IMR-90 (cell line): ENCODE data around the gene AGAP1. TPM values are rescaled to one million over a fixed set of nuclear protein-coding genes. Genes with fewer than 3 reads are reported as not detected.

Experiments used
- ATAC-seq: fragments of 200-7000 bp; cut with Tn5 transposase; 2 replicates; pipeline ENCODE4 v1.9.1; 2020; ENCODE audit warnings: low read depth, mild to moderate bottlenecking, moderate library complexity
- BruUV-seq: library from RNA; stranded (reverse); fragments of 400-500 nt; replicated peaks from 2 replicates; lab custom pipeline; 2021; lab: Mats Ljungman, UMichigan
- CTCF ChIA-PET: fragments of 300-600 bp; formaldehyde crosslinking; extraction: SDS; loops from one replicate; lab custom pipeline; 2021; ENCODE audit warnings: antibody characterized with exemption; lab: Yijun Ruan, JAX
- POLR2A ChIA-PET: fragments of 300-600 bp; sonication (Branson Sonifier 250); formaldehyde crosslinking; loops from one replicate; lab custom pipeline; 2022; ENCODE audit warnings: antibody characterized with exemption; ENCODE audit not compliant: unreplicated experiment; lab: Charles Lee
- DNase-seq: peaks from one replicate; pipeline ENCODE4 v3.0.0; 2013
- H2AFZ ChIP-seq: replicated peaks from 2 replicates; pipeline ENCODE3; 2013; ENCODE audit warnings: low read length, mild to moderate bottlenecking; ENCODE audit not compliant: poor library complexity
- H2AK5ac ChIP-seq: 2 replicates; pipeline ENCODE4 v1.6.1; 2013; ENCODE audit warnings: low read depth, low read length, inconsistent platforms
- H2AK9ac ChIP-seq: replicated peaks from 2 replicates; pipeline ENCODE3; 2013; ENCODE audit warnings: mild to moderate bottlenecking, low read depth, low read length, moderate library complexity; ENCODE audit not compliant: poor library complexity
- H2BK120ac ChIP-seq: 2 replicates; pipeline ENCODE4 v1.6.1; 2013; ENCODE audit warnings: low read depth, low read length, inconsistent platforms
- H2BK15ac ChIP-seq: 3 replicates; pipeline ENCODE4 v1.6.1; 2013; ENCODE audit warnings: low read depth, low read length, inconsistent platforms
- H2BK20ac ChIP-seq: 2 replicates; pipeline ENCODE4 v1.6.1; 2013; ENCODE audit warnings: low read depth, mild to moderate bottlenecking, inconsistent platforms, low read length, moderate library complexity
- H2BK5ac ChIP-seq: 2 replicates; pipeline ENCODE4 v1.6.1; 2013; ENCODE audit warnings: mild to moderate bottlenecking, low read depth, low read length, inconsistent platforms; ENCODE audit not compliant: poor library complexity, severe bottlenecking
- H3K14ac ChIP-seq: replicated peaks from 2 replicates; pipeline ENCODE4 v1.6.1; 2013; ENCODE audit warnings: low read depth, low read length, inconsistent platforms
- H3K18ac ChIP-seq: 2 replicates; pipeline ENCODE4 v1.6.1; 2013; ENCODE audit warnings: low read depth, low read length, control low read depth
- H3K23ac ChIP-seq: 2 replicates; pipeline ENCODE4 v1.6.1; 2013; ENCODE audit warnings: low read depth, low read length, inconsistent platforms
- H3K27ac ChIP-seq: 2 replicates; pipeline ENCODE4 v1.5.1; 2013; ENCODE audit warnings: mild to moderate bottlenecking, control low read depth, low read length; ENCODE audit not compliant: insufficient read depth
- H3K27me3 ChIP-seq: 2 replicates; pipeline ENCODE4 v1.6.1; 2013; ENCODE audit warnings: low read length; ENCODE audit not compliant: control insufficient read depth, insufficient read depth
- H3K36me3 ChIP-seq: 2 replicates; pipeline ENCODE4 v1.6.1; 2013; ENCODE audit warnings: low read length, mixed read lengths; ENCODE audit not compliant: control insufficient read depth, insufficient read depth
- H3K4ac ChIP-seq: 2 replicates; pipeline ENCODE4 v1.6.1; 2013; ENCODE audit warnings: low read depth, low read length, inconsistent platforms
- H3K4me1 ChIP-seq: 2 replicates; pipeline ENCODE4 v1.6.1; 2013; ENCODE audit warnings: low read length, mixed read lengths; ENCODE audit not compliant: control insufficient read depth, insufficient read depth
- H3K4me2 ChIP-seq: 2 replicates; pipeline ENCODE4 v1.6.1; 2013; ENCODE audit warnings: low read depth, mild to moderate bottlenecking, control low read depth, low read length, moderate library complexity
- H3K4me3 ChIP-seq: 2 replicates; pipeline ENCODE4 v1.5.1; 2013; ENCODE audit warnings: low read depth, mild to moderate bottlenecking, control low read depth, low read length, moderate library complexity; ENCODE audit not compliant: insufficient read depth
- H3K56ac ChIP-seq: 2 replicates; pipeline ENCODE4 v1.6.1; 2013; ENCODE audit warnings: low read length, inconsistent platforms; ENCODE audit not compliant: insufficient read depth; ENCODE audit errors: extremely low read depth
- H3K79me1 ChIP-seq, 2 experiments: 2 replicates each; pipeline ENCODE4 v1.6.1; 2013; ENCODE audit warnings: low read length in 2 of 2, inconsistent platforms in 1 of 2, low read depth in 1 of 2
- H3K9ac ChIP-seq: 2 replicates; pipeline ENCODE4 v1.6.1; 2013; ENCODE audit warnings: low read depth, low read length, control low read depth
- H3K9me1 ChIP-seq: 2 replicates; pipeline ENCODE4 v1.6.1; 2013; ENCODE audit warnings: low read length, inconsistent platforms; ENCODE audit not compliant: insufficient read depth
- H3K9me3 ChIP-seq: 2 replicates; pipeline ENCODE4 v1.6.1; 2013; ENCODE audit warnings: low read length; ENCODE audit not compliant: control insufficient read depth, insufficient read depth
- H4K20me1 ChIP-seq: 2 replicates; pipeline ENCODE4 v1.6.1; 2013; ENCODE audit warnings: low read length, inconsistent platforms; ENCODE audit not compliant: insufficient read depth
- H4K5ac ChIP-seq: 2 replicates; pipeline ENCODE4 v1.6.1; 2013; ENCODE audit warnings: mild to moderate bottlenecking, low read depth, low read length, control low read depth
- H4K8ac ChIP-seq, 2 experiments: 2 replicates each; pipeline ENCODE4 v1.6.1; 2013; ENCODE audit warnings: low read depth in 2 of 2, low read length in 2 of 2, control low read depth in 1 of 2, inconsistent platforms in 1 of 2
- H4K91ac ChIP-seq: 2 replicates; pipeline ENCODE4 v1.6.1; 2013; ENCODE audit warnings: low read depth, low read length, inconsistent platforms; ENCODE audit not compliant: insufficient read depth
- FOS ChIP-seq: fragments of 150-350 bp; IDR thresholded peaks from 2 replicates; pipeline ENCODE4 v1.6.1; 2016; ENCODE audit warnings: low read depth, low read length
- RFX5 ChIP-seq: IDR thresholded peaks from 2 replicates; pipeline ENCODE4 v1.8.0; 2012; ENCODE audit warnings: low read depth, mild to moderate bottlenecking, low read length, moderate library complexity
- USF2 ChIP-seq: fragments of 150-350 bp; IDR thresholded peaks from 2 replicates; pipeline ENCODE4 v1.6.1; 2017; ENCODE audit warnings: mild to moderate bottlenecking, antibody characterized with exemption, low read length, low read depth
- WGBS, 2 experiments: methylation state at CpG; one replicate each; pipeline versions ENCODE4 v1.1.5 to v1.1.7; 2013; ENCODE audit warnings: missing lambda C conversion rate in 2 of 2; ENCODE audit not compliant: insufficient read length in 1 of 2; ENCODE audit errors: extremely low coverage in 2 of 2; 5-methylcytosine and 5-hydroxymethylcytosine counted together
- dilution Hi-C: fragments of 300-500 bp; cut with HindIII; formaldehyde crosslinking; loops from one replicate; pipeline ENCODE4 v1.14.3; 2018; ENCODE audit warnings: low sequenced_read_pairs; ENCODE audit not compliant: unreplicated experiment
- in situ Hi-C: fragments of 300-500 bp; cut with MboI; formaldehyde crosslinking; loops from 3 replicates; pipeline ENCODE4 v1.14.3; 2019; ENCODE audit warnings: low sequenced_read_pairs, inconsistent platforms, mixed read lengths
- intact Hi-C: fragments of 100-400 bp; cut with micrococcal nuclease; formaldehyde crosslinking; loops from 2 replicates; pipeline ENCODE4 v1.10.0; 2022
- polyA plus RNA-seq, 3 experiments: library from polyadenylated mRNA; depleted of rRNA; stranded (reverse); fragments of >200 nt; gene quantifications; 2 replicates each; pipeline ENCODE4 v1.2.3, GENCODE V29; 2012; ENCODE audit warnings: low replicate concordance in 1 of 3
- total RNA-seq: library from RNA; depleted of rRNA; stranded (reverse); fragments of >200 nt; gene quantifications from 2 replicates; pipeline ENCODE4 v1.2.3, GENCODE V29; 2012

AGAP1 gene
- total and polyA plus RNA-seq, 2 of the 4 experiments (the other 2 are of a cell fraction) = 15.1 to 16.4 TPM

DNA sequence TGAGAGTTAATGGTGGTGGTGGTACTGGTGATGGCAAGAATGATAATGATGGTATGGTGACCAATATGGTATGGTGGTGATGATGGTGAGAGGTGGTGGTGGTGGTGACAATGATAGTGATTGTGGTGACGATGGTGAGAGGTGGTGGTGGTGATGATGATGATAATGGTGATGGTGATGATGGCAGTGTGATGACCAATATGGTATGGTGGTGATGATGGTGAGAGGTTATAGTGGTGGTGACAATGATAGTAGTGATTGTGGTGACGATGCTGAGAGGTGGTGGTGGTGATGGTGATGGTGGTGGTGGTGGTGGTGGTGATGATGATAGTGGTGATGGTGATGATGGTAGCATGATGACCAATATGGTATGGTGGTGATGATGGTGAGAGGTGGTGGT is 505.2 kb downstream of the AGAP1 start:
- Histone ChIP-seq H3K56ac (no peak overlapping the region), H2BK20ac (no peak overlapping the region), H3K36me3 (no peaks in the 10 kb centered on the region), H2AFZ (no peak overlapping the region), H3K9ac (no peak overlapping the region), H2BK120ac (no peak overlapping the region), H3K23ac (no peak overlapping the region), H4K91ac (no peak overlapping the region), H3K27ac (no peak overlapping the region), H2AK5ac (no peak overlapping the region), H4K5ac (no peak overlapping the region), H3K4me3 (no peak overlapping the region), H3K9me1 (peaks cover 7% of the 10 kb centered on the region; the same call in 1 of the 2 replicates), H3K18ac (no peak overlapping the region), H4K20me1 (no peaks in the 10 kb centered on the region), H4K8ac (no peak overlapping the region), H3K27me3 (no peaks in the 10 kb centered on the region), H3K9me3 (no peaks in the 10 kb centered on the region), H2BK5ac (peak overlapping the region; percentile 31), H2AK9ac (peak overlapping the region; percentile 28), H3K4me1 (no peaks in the 10 kb centered on the region), H3K14ac (no peak overlapping the region), H3K4me2 (no peak overlapping the region), H2BK15ac (no peak overlapping the region), H3K4ac (no peak overlapping the region), H3K79me1 (0 out of 4 replicates have a peak, but pooled peaks cover 0 to 3% of the 10 kb centered on the region in 2 experiments)
- WGBS, 2 experiments = 100% methylated on average over 2 of the region's 2 CpGs; no CpG with 5 or more reads in 1 of the 2 experiments
- intact Hi-C loops = no loop called here
- TF ChIP-seq RFX5 (no peak), USF2 (no peak), FOS (no peak)
- in situ Hi-C loops = no loop called here
- dilution Hi-C loops = no loop called here
- DNase-seq (no peak), ATAC-seq (no peak)
- ChIA-PET CTCF (no interaction called here), POLR2A (no interaction called here)
- no TSS peak for BruUV-seq
